BJ (cell line): ENCODE results near the gene GAP43. TPM values are rescaled to one million over a fixed set of nuclear protein-coding genes. Genes with fewer than 3 reads are reported as not detected.

Experiments used
- CTCF ChIA-PET: fragments of 350-600 bp; formaldehyde crosslinking; extraction: SDS; loops from one replicate; lab custom pipeline; 2021; ENCODE audit warnings: antibody characterized with exemption, inconsistent platforms; lab: Yijun Ruan, JAX
- POLR2A ChIA-PET: fragments of 300-600 bp; sonication (Branson Sonifier 250); formaldehyde crosslinking; extraction: SDS; loops from one replicate; lab custom pipeline; 2021; ENCODE audit warnings: antibody characterized with exemption; lab: Charles Lee
- DNase-seq: peaks from one replicate; pipeline ENCODE4 v3.0.0-alpha.2; 2011; ENCODE audit warnings: low read depth
- H3K27me3 ChIP-seq: 2 replicates; pipeline ENCODE4 v1.6.0; 2011; ENCODE audit warnings: low read length; ENCODE audit not compliant: control insufficient read depth, insufficient read depth
- H3K36me3 ChIP-seq: 2 replicates; pipeline ENCODE4 v1.5.1; 2011; ENCODE audit warnings: low read length; ENCODE audit not compliant: control insufficient read depth, insufficient read depth
- H3K4me3 ChIP-seq: 2 replicates; pipeline ENCODE4 v1.5.1; 2011; ENCODE audit warnings: low read depth, mild to moderate bottlenecking, control low read depth, low read length
- CTCF ChIP-seq: IDR thresholded peaks from 2 replicates; pipeline ENCODE4 v1.5.1; 2011; ENCODE audit warnings: low read depth, mild to moderate bottlenecking, control low read depth, inconsistent platforms, low read length, moderate library complexity; ENCODE audit not compliant: insufficient read depth
- polyA plus RNA-seq: library from polyadenylated mRNA; depleted of rRNA; stranded (reverse); fragments of >200 nt; gene quantifications from 2 replicates; pipeline ENCODE4 v1.2.3, GENCODE V29; 2011

Gene GAP43
- polyA plus RNA-seq, 1 experiment, result 0.12 TPM

DNA sequence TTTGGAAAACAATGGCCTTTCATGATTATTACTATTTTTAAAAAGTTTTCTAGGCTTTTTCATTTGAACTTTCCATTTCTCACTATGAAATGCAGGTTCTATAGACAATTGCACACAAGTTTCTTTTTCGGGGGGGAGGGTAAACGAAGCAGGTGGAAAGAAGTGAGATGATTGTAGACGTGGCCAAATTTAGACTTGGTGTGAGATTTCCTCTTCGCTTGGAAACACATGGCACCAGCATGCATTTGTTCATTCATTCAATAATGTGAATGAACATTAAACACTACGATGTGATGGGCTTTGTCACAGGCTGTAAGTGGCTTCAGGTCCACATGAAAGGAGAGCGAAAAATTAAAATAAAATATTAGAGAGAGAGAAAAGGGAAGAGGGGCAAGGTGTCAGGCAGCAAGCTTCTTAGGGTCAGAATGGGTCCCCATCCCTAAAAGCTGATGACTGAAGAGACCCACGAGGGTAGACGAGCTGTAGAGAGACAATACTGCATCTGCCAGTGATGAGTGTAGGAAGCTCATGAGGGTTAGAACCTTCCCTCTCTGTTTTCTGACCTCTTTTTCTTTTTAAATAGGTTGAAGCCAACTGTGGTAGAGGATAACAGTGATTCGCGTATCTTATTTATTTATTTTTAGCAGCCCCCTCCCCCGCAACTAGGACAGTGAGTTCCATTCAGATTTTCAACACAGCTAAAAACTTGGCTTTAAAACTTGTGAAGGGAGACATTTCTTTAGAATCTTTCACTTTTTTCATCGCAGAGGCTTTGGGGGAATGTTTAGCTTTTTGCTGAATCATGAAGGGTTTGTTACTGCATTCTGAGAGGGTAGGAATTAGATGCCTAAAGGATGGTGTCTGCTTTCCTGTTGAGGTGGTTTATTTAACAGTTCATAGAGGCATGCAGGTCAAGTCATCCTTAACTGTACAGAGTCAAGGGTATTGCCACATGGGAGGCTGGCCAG is 36.2 kb downstream of the GAP43 start:
- DNase-seq, result no peak
- Histone ChIP-seq H3K36me3 (no peaks in the 10 kb centered on the region), H3K27me3 (no peaks in the 10 kb centered on the region), H3K4me3 (peak overlapping the region; percentile 51)
- POLR2A ChIA-PET, result no interaction called here
- TF ChIP-seq CTCF, result no peak
- CTCF ChIA-PET, result interaction anchor here (1.3 kb wide), 1 partner anchor 442 kb away, joined by 4 read pairs; no protein-coding TSS in a partner anchor

- ChIA-PET CTCF (interaction anchor here (1.0 to 1.2 kb wide), 2 partner anchors 13 to 16 kb away, joined by 3 read pairs; no protein-coding TSS in a partner anchor), POLR2A (no interaction called here)
- H3K36me3 ChIP-seq, result no peaks in the 10 kb centered on the region
- H3K27me3 ChIP-seq, result no peaks in the 10 kb centered on the region
- no peak for DNase-seq
- H3K4me3 ChIP-seq, result no peak overlapping the region
- no peak for TF ChIP-seq CTCF
These were observed 37.5 kb downstream of the GAP43 start for GRCh38 chr3:115660646-115661337.

- Histone ChIP-seq H3K27me3 (no peaks in the 10 kb centered on the region), H3K4me3 (no peak overlapping the region), H3K36me3 (no peaks in the 10 kb centered on the region)
- CTCF ChIA-PET, result no interaction called here
- no peak for TF ChIP-seq CTCF
- POLR2A ChIA-PET, result interaction anchor here (0.6 kb wide), 1 partner anchor 101 kb away, joined by 6 read pairs; no protein-coding TSS in a partner anchor
- no peak for DNase-seq
These were observed 39.0 kb downstream of the GAP43 start for GRCh38 chr3:115662356-115662755.

- Histone ChIP-seq H3K36me3 (no peaks in the 10 kb centered on the region), H3K27me3 (no peaks in the 10 kb centered on the region), H3K4me3 (no peak overlapping the region)
- CTCF ChIA-PET, result no interaction called here
- DNase-seq, result no peak
- no peak for TF ChIP-seq CTCF
- POLR2A ChIA-PET, result no interaction called here
These were observed 40.1 kb downstream of the GAP43 start for GRCh38 chr3:115663414-115663813.

GRCh38 chr3:115666081-115666480 is 42.8 kb downstream of the GAP43 start:
- POLR2A ChIA-PET, result interaction anchor here (0.6 kb wide), 1 partner anchor 22 kb away, joined by 10 read pairs; no protein-coding TSS in a partner anchor
- DNase-seq, result no peak
- H3K36me3 ChIP-seq, result no peaks in the 10 kb centered on the region
- H3K4me3 ChIP-seq, result no peak overlapping the region
- no peak for TF ChIP-seq CTCF
- H3K27me3 ChIP-seq, result no peaks in the 10 kb centered on the region
- CTCF ChIA-PET, result interaction anchor here (1.1 to 2.2 kb wide), 2 partner anchors 27 to 449 kb away, joined by 5 to 6 read pairs; no protein-coding TSS in a partner anchor
